EL (cell line): Measurements from ENCODE around the gene HCFC2.
A peak's percentile ranks its signal among the peaks of the same experiment; 100 is the strongest.
"Not testable (repeated sequence)": the region's sequence is repeated elsewhere in the genome, so short reads cannot be mapped to it uniquely, and the experiment has no call there.

Experiments
- DNase-seq: peaks from one replicate; pipeline ENCODE4 v3.0.0-alpha.2; 2016

Gene HCFC2

GRCh38 chr12:104058802-104059201 is 5.5 kb upstream of the HCFC2 start:
- no peak for DNase-seq

GRCh38 chr12:104059963-104060362 is 4.4 kb upstream of the HCFC2 start:
- no peak for DNase-seq

- no peak for DNase-seq
These were observed 3.5 kb upstream of the HCFC2 start for GRCh38 chr12:104060791-104061190.

- DNase-seq: no peak
These were observed 660 bp upstream of the HCFC2 start for GRCh38 chr12:104063712-104064030.

- DNase-seq: peak; percentile 28
These were observed 604 bp downstream of the HCFC2 start for GRCh38 chr12:104064842-104065427.

- no peak for DNase-seq
These were observed 7.8 kb downstream of the HCFC2 start for GRCh38 chr12:104072099-104072498.

- DNase-seq: no peak
These were observed 9.4 kb downstream of the HCFC2 start for GRCh38 chr12:104073699-104074098.

- no peak for DNase-seq
These were observed 14.7 kb downstream of the HCFC2 start for GRCh38 chr12:104079024-104079423.

- no peak for DNase-seq
These were observed 16.4 kb downstream of the HCFC2 start for GRCh38 chr12:104080764-104081163.

- no peak for DNase-seq
These were observed 19.6 kb downstream of the HCFC2 start for GRCh38 chr12:104083769-104084475.

- no peak for DNase-seq
These were observed 26.4 kb downstream of the HCFC2 start for GRCh38 chr12:104090685-104091084.

- DNase-seq: no peak
These were observed 26.8 kb downstream of the HCFC2 start for GRCh38 chr12:104091136-104091535.

GRCh38 chr12:104094284-104094683 is 30.0 kb downstream of the HCFC2 start:
- peak; percentile 34 for DNase-seq

GRCh38 chr12:104095289-104095688 is 31.0 kb downstream of the HCFC2 start:
- DNase-seq: no peak

GRCh38 chr12:104097954-104098353 is 33.6 kb downstream of the HCFC2 start:
- no peak for DNase-seq

- DNase-seq: no peak
These were observed 41.1 kb downstream of the HCFC2 start for GRCh38 chr12:104105461-104105860.

GRCh38 chr12:104106965-104107364 is 42.6 kb downstream of the HCFC2 start:
- no peak for DNase-seq

GRCh38 chr12:104108755-104109445 is 44.6 kb downstream of the HCFC2 start:
- peak; percentile 77 for DNase-seq

GRCh38 chr12:104109446-104110271 is 45.3 kb downstream of the HCFC2 start:
- DNase-seq: no peak

- not testable (repeated sequence) for DNase-seq
These were observed 50.7 kb downstream of the HCFC2 start for GRCh38 chr12:104114834-104115586.

- DNase-seq: no peak
These were observed 51.2 kb downstream of the HCFC2 start for GRCh38 chr12:104115587-104115975.

- peak; percentile 81 for DNase-seq
These were observed 56.7 kb downstream of the HCFC2 start for GRCh38 chr12:104121001-104121400.

GRCh38 chr12:104122298-104122697 is 58.0 kb downstream of the HCFC2 start:
- DNase-seq: no peak
